Measurements from ENCODE around the gene FOXO6.

The FOXO6 gene

DNA sequence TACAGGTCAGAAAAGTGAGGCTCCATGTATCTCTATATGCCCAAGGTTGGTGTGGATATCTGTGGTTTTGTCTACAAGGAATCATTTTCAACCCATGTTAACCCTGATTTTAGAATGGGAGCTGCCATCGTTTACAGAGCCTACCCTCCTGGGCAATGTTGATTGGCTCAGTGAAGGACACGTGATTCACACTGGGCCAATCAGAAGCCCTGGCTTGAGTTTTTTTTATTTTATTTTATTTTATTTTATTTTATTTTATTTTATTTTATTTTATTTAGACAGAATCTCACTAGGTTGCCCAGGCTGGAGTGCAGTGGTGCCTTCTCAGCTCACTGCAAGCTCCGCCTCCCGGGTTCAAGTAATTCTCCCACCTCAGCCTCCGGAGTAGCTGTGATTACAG is 35.8 kb downstream of the FOXO6 start:
- in situ Hi-C loops (cut with HindIII; ENCODE audit: low sequenced_read_pairs), result no loop called here

DNA sequence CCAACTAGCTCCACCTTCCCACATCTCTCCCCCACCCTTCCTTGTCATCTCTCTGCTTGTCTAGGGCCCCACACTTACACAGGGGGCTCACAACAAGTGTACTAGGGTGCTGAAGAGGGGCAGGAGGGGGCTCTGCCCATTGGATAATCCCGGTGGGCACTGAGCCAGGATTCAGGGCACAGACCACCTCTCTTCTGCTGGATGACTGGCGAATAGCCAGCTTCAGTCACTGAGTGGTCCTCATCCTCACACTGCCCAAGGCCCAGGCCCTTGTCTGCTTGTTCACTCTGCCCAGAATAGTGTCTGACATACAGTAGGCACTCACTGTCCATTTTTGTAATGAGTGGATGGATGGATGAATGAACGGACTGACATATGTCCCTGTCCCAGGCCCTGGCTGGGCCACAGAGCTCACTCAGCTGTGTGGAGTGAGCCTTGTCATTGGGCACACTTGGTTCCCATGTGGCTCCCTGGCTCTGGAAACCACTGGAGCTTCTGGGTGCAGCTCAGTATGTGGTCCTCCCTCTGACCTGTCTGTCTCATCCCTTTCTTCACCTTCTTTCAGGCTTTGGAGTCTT is 36.6 kb downstream of the FOXO6 start:
- in situ Hi-C loops (cut with HindIII; ENCODE audit: low sequenced_read_pairs), result no loop called here

DNA sequence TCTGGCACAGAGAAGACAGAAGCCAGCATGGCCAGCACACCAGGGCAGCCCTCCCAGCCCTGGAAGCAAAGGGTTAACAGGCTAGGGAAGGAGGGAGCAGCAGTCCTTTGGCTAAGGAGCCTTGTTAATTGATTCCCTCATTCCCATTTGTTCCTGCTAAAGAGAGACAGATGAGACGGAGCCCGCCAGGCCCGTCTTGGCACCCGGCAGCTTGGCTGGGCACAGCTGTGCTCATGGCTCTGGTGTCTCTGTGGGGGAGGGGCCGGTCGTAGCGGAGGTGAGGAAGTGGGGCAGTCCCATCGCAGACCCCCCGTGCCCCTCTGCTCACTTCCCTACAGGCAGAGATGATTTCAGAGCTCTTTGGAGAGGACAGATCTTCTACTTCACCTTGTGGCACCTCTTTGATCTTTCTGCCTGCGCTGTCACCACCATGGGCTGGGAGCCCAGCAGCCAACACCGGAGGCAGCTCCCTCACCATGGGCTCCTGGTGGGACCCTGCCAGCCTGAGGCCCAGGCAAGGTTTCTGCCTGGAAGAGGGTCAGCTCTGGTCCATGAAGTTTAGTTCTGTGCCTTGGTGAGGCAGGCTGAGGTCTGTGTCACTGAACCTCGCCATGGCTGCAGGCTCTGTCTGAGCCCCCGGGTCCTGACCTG is 38.0 kb downstream of the FOXO6 start:
- in situ Hi-C loops (cut with HindIII; ENCODE audit: low sequenced_read_pairs), result no loop called here

GRCh38 chr1:41400225-41400624 is 39.0 kb downstream of the FOXO6 start:
- in situ Hi-C loops (cut with HindIII; ENCODE audit: low sequenced_read_pairs), result no loop called here

GRCh38 chr1:41401899-41402298 is 40.7 kb downstream of the FOXO6 start:
- in situ Hi-C loops (cut with HindIII; ENCODE audit: low sequenced_read_pairs), result no loop called here

- in situ Hi-C loops (cut with HindIII; ENCODE audit: low sequenced_read_pairs), result no loop called here
These were observed 43.1 kb downstream of the FOXO6 start for GRCh38 chr1:41404308-41404761.

GRCh38 chr1:41407664-41408252 is 46.5 kb downstream of the FOXO6 start:
- in situ Hi-C loops (cut with HindIII; ENCODE audit: low sequenced_read_pairs), result no loop called here

DNA sequence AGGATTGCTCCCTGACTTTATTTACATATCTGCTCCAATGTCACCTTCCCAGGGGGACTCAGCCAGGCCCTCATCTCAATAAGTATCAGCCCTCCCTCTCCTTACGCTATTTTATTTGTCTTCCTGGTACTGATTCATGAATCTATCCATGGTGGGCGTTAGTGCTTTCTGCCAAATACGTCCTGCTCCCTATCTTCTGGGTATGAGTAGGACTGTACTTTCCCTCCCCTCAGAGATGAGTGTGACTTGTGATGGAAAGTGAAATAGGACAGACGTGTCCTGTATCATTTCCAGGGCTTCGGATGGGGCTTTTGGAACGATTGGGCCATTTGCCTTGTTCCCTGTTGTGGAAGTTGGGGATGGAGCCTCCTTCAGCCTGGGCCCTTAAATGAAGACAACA is 47.5 kb downstream of the FOXO6 start:
- in situ Hi-C loops (cut with HindIII; ENCODE audit: low sequenced_read_pairs), result no loop called here

DNA sequence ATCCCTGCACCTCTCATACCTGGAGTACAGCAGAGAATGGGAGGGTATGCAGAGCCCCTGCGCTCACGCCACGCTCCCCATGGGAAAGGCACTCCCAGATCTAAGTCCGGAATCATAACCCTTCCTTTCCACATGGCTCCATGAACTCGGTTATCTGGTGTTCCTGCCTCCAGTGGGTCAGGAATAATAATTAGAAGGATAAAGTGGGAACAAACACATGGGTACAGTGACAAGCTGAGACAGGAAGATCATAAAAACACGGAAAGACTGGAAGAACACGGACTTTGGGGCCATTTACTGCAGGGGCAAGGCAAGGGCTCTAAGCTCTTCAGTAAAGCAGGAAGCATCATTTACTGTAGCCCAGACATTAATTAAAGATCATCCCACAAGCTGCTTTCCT is 48.6 kb downstream of the FOXO6 start:
- in situ Hi-C loops (cut with HindIII; ENCODE audit: low sequenced_read_pairs), result no loop called here

- in situ Hi-C loops (cut with HindIII; ENCODE audit: low sequenced_read_pairs), result no loop called here
These were observed 49.2 kb downstream of the FOXO6 start for GRCh38 chr1:41410462-41410861.

- in situ Hi-C loops (cut with HindIII; ENCODE audit: low sequenced_read_pairs), result no loop called here
These were observed 50.0 kb downstream of the FOXO6 start for GRCh38 chr1:41411229-41411628.

- in situ Hi-C loops (cut with HindIII; ENCODE audit: low sequenced_read_pairs), result no loop called here
These were observed 51.5 kb downstream of the FOXO6 start for GRCh38 chr1:41412748-41413147.

DNA sequence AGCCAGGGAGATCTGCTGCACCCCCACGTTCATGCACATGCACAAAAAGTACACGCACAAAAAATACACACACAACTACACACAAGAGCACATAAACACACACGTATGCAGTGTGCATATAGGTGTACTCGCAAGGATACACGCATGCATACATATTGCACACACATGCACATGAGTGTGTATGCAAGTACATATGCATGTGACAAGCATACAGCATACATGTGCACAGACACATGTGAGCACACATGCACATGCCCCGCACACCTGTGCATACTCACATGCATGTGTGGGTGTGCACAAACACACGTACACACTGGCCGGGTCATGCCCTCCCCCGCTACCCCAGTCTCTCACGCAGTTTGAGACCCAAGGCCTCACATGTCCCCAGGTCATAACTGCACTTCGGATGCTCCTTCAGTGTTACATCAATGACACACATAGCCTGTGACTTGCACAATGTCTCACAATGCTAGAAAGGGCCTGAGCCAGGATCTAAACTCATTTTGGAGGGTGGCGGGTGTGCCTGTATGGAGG is 52.6 kb downstream of the FOXO6 start:
- in situ Hi-C loops (cut with HindIII; ENCODE audit: low sequenced_read_pairs), result no loop called here

GRCh38 chr1:41414296-41414695 is 53.1 kb downstream of the FOXO6 start:
- in situ Hi-C loops (cut with HindIII; ENCODE audit: low sequenced_read_pairs), result no loop called here

DNA sequence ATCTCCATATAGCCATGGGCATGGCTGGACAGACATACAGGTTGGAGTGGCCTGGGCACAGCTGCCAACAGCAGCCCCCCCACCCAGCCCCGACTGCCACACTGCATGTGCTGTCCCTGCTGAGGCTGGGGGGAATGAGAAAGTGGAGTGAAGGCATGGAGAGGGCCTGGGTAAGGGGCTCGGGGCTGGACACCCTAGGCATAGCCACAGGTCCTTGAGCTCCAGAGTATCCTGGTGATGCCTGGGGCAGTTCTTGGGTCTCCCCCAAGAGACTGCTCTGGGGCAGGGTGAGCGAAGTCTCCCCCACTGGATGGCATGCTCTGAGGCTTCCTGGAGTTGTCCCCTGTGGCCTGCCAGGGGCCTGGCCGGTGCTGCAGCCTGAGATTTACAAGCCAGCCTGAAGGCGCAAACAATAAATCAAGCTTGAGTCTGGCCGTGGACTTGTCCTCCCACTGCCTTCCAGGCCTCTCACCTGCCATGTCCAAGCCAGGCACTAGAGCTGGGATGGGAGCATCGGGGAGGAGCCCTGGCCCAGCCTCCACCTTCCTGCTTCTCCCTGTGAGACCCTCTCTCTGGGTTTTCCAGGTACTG is 53.6 kb downstream of the FOXO6 start:
- in situ Hi-C loops (cut with HindIII; ENCODE audit: low sequenced_read_pairs), result loop anchor here (5.0 kb wide), 2 partner anchors 83 to 133 kb away; no protein-coding TSS in a partner anchor

DNA sequence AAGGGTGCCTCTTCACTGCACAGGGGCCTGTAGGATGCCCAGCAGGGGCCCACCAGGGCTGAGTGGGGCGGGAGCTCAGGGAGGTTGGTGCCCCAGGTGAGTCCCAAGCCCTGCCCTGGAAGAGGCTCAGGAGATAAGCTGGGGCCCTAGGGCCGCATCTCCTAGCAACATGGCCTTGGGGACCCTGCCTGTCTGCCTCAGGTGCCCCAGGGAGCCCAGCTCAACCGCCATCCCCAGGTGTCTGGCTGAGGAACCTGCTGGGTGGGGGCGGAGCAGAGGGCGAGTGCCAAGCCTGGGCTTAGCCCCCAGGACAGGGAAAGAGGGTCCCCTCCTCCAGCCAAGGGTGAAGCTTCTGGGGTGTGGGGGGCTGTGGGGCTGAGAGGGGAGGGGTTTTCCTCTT is 54.8 kb downstream of the FOXO6 start:
- in situ Hi-C loops (cut with HindIII; ENCODE audit: low sequenced_read_pairs), result loop anchor here (5.0 kb wide), 2 partner anchors 84 to 134 kb away; no protein-coding TSS in a partner anchor

DNA sequence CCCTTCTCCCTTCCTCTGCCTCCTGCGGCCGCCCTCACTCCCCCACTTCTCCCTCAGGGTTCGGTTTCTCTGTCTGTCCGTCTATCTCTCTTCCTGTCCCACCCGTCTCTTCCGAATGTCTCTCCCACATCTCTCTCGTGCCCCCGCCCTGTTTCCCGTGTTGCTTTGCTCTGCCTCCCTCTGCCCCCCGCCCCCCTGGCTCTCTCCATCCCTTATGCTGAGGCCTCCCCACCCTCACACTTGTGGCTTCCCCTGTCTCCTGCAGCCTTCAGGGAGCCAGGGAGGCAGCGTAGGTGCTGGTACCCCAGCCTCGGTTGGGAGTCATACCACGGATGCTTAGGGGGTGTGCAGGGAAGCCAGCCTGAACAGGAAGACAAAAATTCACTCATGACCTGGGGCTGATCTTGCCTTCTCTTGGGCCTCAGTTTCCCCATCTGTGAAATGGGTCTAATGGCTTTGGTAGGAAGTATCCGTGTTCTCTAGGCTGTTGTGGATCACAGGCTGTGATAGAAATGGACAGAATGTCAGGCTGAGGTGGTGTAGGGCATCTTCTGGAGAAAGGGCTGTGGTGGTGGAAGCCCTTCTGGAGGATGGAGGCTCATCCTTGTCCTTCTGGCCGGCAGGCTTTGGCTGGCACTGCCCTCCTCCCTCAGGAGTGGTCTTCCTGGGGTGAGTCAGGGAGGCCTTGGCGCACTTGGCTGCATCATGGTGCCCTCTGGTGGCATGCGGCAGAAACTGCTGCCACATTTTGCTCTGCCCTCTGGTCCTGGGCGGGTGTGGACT is 55.5 kb downstream of the FOXO6 start:
- in situ Hi-C loops (cut with HindIII; ENCODE audit: low sequenced_read_pairs), result loop anchor here (5.0 kb wide), 2 partner anchors 84 to 134 kb away; no protein-coding TSS in a partner anchor

DNA sequence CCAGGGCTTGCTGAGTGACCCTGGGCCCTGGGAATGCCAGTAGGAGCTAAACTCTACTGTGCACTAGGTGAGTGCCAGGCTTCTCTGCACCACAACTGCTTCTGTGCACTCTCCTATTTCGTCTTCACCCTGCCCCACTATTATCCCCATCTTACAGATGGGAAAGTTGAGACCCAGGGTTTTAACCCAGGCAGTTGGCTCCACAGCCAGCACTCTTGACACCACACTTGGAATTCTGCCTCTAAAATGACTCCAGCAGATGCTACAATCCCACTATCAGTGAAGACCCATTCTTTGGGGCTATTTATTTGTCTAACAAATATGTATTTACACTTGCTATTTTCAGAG is 56.1 kb downstream of the FOXO6 start:
- in situ Hi-C loops (cut with HindIII; ENCODE audit: low sequenced_read_pairs), result loop anchor here (5.0 kb wide), 2 partner anchors 85 to 135 kb away; no protein-coding TSS in a partner anchor

GRCh38 chr1:41417746-41418145 is 56.5 kb downstream of the FOXO6 start:
- in situ Hi-C loops (cut with HindIII; ENCODE audit: low sequenced_read_pairs), result loop anchor here (5.0 kb wide), 2 partner anchors 85 to 135 kb away; no protein-coding TSS in a partner anchor

GRCh38 chr1:41418857-41419583 is 57.8 kb downstream of the FOXO6 start:
- in situ Hi-C loops (cut with HindIII; ENCODE audit: low sequenced_read_pairs), result loop anchor here (5.0 kb wide), 2 partner anchors 87 to 137 kb away; no protein-coding TSS in a partner anchor
